NCI-H526 (cell line): Measurements from ENCODE around the gene NKD2.
"Not testable (repeated sequence)": the region's sequence is repeated elsewhere in the genome, so short reads cannot be mapped to it uniquely, and the experiment has no call there.

ENCODE experiments used
- DNase-seq, 2 experiments: peaks; one replicate each; lab custom pipeline; 2025; lab: John Stamatoyannopoulos, UW

The NKD2 gene

GRCh38 chr5:1013948-1014301 lies 5.3 kb downstream of the NKD2 start:
- DNase-seq, result no peak

DNA sequence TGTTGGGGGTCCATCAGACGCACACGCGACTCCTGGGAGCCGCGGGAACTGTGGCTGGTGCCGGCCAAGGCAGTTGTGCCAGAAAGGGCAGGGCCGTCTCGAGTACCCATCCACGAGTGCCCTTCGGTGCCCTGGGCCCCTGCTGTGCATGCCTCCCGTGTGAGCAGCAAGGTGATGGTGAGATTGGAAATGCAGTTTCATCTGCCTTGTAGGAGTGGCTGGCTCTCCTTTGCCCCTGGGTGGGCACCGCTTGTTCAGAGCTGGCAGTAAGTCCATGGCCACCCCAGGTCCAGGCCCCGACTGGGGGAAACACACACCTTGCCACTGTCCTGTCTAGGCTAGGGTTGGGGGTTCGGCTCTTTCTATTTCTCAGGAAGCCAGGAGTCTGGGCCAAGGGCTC lies 5.7 kb downstream of the NKD2 start:
- no peak for DNase-seq

DNA sequence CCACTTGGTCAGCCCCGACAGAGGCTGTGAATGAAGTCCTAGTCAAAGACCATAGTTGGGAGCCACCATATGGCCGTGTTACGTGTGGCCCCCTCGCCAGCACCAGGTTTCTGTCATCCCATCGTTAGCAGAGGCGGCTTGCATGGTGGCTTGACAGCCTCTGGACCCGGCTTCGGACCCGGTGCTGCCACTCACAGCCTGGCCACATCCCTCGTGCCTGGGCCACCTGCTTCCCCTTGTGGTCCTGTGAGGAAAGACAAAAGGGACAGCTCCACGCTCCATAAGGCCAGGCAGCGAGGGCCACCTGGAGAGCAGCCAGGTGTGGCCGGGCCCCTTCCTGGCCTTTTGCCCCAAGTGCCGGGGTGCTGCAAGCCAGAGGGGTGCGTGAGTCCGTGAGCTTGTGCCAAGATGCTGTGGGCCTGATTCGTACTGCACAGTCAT lies 6.2 kb downstream of the NKD2 start:
- DNase-seq, result no peak

DNA sequence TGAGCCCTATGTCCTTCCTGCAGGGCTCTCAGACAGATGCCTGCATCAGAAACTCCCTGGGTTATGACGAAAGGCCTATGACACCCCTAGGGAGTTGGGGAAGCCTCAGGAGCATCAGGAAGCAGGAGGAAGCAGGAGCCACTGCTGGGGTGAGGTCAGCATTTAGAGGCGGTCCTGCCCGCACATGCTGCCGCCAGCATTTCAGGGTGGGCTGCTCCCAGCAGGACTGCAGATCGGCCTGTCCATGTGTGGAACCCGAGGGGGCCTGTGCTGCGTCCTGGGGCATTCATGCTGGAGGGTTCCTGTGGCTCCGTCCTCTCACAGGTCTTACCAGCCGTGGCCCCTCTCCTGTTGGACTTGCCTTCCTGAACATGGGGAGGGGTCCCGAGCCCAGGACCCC lies 6.9 kb downstream of the NKD2 start:
- no peak for DNase-seq

- DNase-seq, result no peak
These were observed 7.4 kb downstream of the NKD2 start for GRCh38 chr5:1016036-1016435.

GRCh38 chr5:1016476-1016875 lies 7.9 kb downstream of the NKD2 start:
- DNase-seq, result no peak

DNA sequence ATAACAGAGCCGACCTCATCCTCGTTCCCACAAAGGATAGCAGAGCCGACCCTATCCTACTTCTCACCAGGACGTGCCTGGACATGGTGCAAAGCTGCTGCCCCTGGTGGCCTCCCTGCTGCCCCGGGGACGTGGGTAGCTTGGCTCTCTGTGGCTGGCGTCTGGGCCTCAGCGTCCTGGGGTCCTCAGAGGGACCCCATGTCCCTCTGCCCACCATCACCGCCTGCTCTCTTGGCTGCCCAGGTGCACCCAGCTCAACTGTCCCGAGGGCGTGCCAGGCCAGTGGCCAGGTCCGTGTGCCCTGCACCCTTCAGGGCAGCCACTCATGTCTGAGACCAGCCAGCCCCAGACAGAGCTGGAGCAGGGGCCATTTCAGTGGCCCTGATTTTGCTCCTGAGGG lies 8.5 kb downstream of the NKD2 start:
- no peak for DNase-seq

- DNase-seq, result no peak
These were observed 9.3 kb downstream of the NKD2 start for GRCh38 chr5:1017691-1018455.

GRCh38 chr5:1018596-1018995 lies 10.0 kb downstream of the NKD2 start:
- no peak for DNase-seq

DNA sequence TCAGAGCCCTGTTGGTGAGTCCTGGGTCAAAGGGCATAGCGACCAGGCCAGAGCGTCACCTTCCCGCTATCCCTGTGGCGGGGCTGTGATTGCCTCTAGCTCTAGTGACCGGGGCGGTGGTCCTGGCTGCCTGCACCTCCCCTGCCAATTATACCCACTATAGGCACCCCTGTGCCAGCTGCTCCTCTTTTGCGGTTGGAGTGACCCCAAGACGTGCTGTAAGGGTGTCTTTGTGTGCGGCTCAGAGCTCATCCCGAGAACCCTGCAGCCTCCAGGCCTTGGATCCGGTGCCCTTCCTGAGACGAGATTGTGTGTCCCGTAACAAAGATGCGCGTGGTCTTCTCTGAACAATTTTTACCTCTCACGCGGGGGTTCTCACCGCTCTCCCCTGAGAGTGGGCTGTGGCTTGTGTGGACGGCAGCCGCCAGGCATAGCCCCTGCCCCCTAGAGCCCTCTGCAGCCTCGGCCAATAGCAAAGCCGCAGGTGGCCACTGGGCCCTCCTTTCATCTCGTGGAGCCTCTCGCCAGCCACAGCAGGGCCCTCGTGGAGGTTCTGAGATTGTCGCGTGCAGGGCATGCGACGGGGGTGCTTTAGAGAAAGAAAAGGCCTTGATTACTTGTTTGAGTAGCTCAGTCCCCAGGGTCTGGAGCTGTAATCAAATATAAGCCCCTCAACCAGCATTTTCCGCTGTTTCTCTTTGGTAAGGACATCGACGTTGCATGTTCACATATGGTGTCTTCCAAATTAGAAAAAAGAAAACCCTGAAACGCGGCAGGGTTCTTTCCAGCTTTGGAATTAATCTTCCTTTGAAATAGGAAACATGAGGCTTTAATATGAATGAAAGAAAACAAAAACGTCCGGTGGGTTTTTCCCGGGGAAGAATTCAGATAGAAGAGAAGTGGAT lies 10.7 kb downstream of the NKD2 start:
- no peak for DNase-seq

GRCh38 chr5:1020452-1020961 lies 11.9 kb downstream of the NKD2 start:
- no peak for DNase-seq

GRCh38 chr5:1021136-1021968 lies 12.8 kb downstream of the NKD2 start:
- no peak for DNase-seq

- DNase-seq, result not testable (repeated sequence)
These were observed 13.4 kb downstream of the NKD2 start for GRCh38 chr5:1021969-1022336.

GRCh38 chr5:1026700-1027621 lies 18.4 kb downstream of the NKD2 start:
- DNase-seq, result no peak

- no peak for DNase-seq
These were observed 19.2 kb downstream of the NKD2 start for GRCh38 chr5:1027631-1028441.

- DNase-seq, result no peak
These were observed 20.1 kb downstream of the NKD2 start for GRCh38 chr5:1028481-1029281.

GRCh38 chr5:1029282-1029944 lies 20.8 kb downstream of the NKD2 start:
- DNase-seq, result no peak

DNA sequence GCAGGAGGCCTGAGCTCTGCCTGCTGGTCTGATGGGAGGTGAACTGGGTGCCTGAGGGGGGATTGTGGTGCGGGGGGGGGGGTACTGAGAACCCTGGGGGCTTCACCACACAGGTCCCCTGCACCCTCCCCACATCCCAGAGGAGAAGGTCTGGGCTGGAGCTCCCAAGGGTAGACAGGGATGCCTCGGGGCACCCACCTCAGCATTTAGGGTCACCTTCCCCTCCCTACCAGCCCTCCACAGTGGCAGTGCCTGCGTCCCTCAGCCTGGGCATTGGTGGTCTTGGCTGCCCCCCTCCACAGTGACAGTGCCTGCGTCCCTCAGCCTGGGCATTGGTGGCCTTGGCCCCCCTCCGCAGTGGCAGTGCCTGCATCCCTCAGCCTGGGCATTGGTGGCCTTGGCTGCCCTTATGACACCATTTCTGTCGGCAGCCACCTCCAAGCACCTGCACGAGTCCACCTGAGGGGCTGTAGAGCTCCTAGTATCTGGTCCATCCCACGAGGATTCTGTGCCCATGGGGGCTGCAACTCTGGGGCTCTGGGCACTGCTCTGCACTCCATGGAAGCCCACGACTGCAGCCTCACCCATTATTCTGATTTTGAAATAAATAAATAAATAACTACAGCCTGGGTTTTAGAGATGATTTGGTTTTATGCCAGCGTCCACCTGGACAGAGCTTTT lies 21.5 kb downstream of the NKD2 start:
- no peak for DNase-seq
